NT2/D1 (cell line): Measurements from ENCODE around the gene SLIT1.

Experiments
- DNase-seq: peaks from one replicate; pipeline ENCODE4 v3.0.0-alpha.2; 2011; ENCODE audit warnings: low read depth, low spot score
- H3K27me3 ChIP-seq: 2 replicates; pipeline ENCODE4 v1.6.0; 2011; ENCODE audit warnings: mild to moderate bottlenecking; ENCODE audit not compliant: insufficient read length, insufficient read depth
- H3K36me3 ChIP-seq: 2 replicates; pipeline ENCODE4 v1.6.1; 2011; ENCODE audit warnings: mild to moderate bottlenecking, low read length, mixed read lengths; ENCODE audit not compliant: insufficient read depth, insufficient read length
- H3K4me1 ChIP-seq: 2 replicates; pipeline ENCODE4 v1.5.1; 2011; ENCODE audit not compliant: insufficient read depth, insufficient read length
- H3K4me3 ChIP-seq: 2 replicates; pipeline ENCODE4 v1.5.1; 2011; ENCODE audit warnings: low read depth; ENCODE audit not compliant: insufficient read length
- H3K9ac ChIP-seq: 2 replicates; pipeline ENCODE4 v1.6.0; 2011; ENCODE audit warnings: low read depth; ENCODE audit not compliant: insufficient read length
- H3K9me3 ChIP-seq: 2 replicates; pipeline ENCODE4 v1.5.1; 2011; ENCODE audit warnings: mild to moderate bottlenecking, low read length; ENCODE audit not compliant: insufficient read depth
- SUZ12 ChIP-seq: IDR thresholded peaks from 2 replicates; pipeline ENCODE4 v1.6.1; 2011; ENCODE audit not compliant: insufficient read length, insufficient read depth; ENCODE audit errors: extremely low read depth
- YY1 ChIP-seq: IDR thresholded peaks from 2 replicates; pipeline ENCODE4 v1.6.1; 2011; ENCODE audit not compliant: insufficient read length, insufficient read depth
- ZNF274 ChIP-seq: IDR thresholded peaks from 2 replicates; pipeline ENCODE4 v1.6.1; 2011; ENCODE audit warnings: mild to moderate bottlenecking, low read depth, low read length

Gene SLIT1

GRCh38 chr10:97071496-97071895 lies 114.3 kb downstream of the SLIT1 start:
- H3K9me3 ChIP-seq: peaks cover 22% of the 10 kb centered on the region; the same call in 1 of the 2 replicates
- DNase-seq: no peak
- H3K4me1 ChIP-seq: peaks cover 12% of the 10 kb centered on the region
- TF ChIP-seq SUZ12 (no peak), YY1 (no peak), ZNF274 (no peak)
- no peak overlapping the region for H3K9ac ChIP-seq
- H3K36me3 ChIP-seq: no peaks in the 10 kb centered on the region
- H3K27me3 ChIP-seq: peaks cover 11% of the 10 kb centered on the region
- H3K4me3 ChIP-seq: no peak overlapping the region

- no peak overlapping the region for H3K9ac ChIP-seq
- no peak overlapping the region for H3K4me3 ChIP-seq
- DNase-seq: no peak
- peaks cover 6% of the 10 kb centered on the region for H3K4me1 ChIP-seq
- H3K36me3 ChIP-seq: no peaks in the 10 kb centered on the region
- no peak for TF ChIP-seq ZNF274
- TF ChIP-seq SUZ12: no peak
- no peak for TF ChIP-seq YY1
- peaks cover 22% of the 10 kb centered on the region; the same call in 1 of the 2 replicates for H3K9me3 ChIP-seq
- H3K27me3 ChIP-seq: peaks cover 11% of the 10 kb centered on the region
These were observed 116.0 kb downstream of the SLIT1 start for GRCh38 chr10:97069576-97070362.

GRCh38 chr10:97069026-97069425 lies 116.7 kb downstream of the SLIT1 start:
- H3K9me3 ChIP-seq: peaks cover 22% of the 10 kb centered on the region; the same call in 1 of the 2 replicates
- no peaks in the 10 kb centered on the region for H3K36me3 ChIP-seq
- no peak for DNase-seq
- H3K27me3 ChIP-seq: peaks cover 11% of the 10 kb centered on the region
- H3K9ac ChIP-seq: no peak overlapping the region
- peaks cover 3% of the 10 kb centered on the region for H3K4me1 ChIP-seq
- TF ChIP-seq ZNF274: no peak
- TF ChIP-seq YY1: no peak
- TF ChIP-seq SUZ12: no peak
- no peak overlapping the region for H3K4me3 ChIP-seq

GRCh38 chr10:97067716-97068391 lies 117.9 kb downstream of the SLIT1 start:
- TF ChIP-seq SUZ12 (no peak), YY1 (no peak), ZNF274 (no peak)
- DNase-seq: no peak

GRCh38 chr10:97066877-97067555 lies 118.7 kb downstream of the SLIT1 start:
- no peak for DNase-seq
- Histone ChIP-seq H3K27me3 (peaks cover 4% of the 10 kb centered on the region), H3K9me3 (peaks cover 22% of the 10 kb centered on the region; the same call in 1 of the 2 replicates), H3K36me3 (no peaks in the 10 kb centered on the region), H3K4me1 (peaks cover 5% of the 10 kb centered on the region), H3K9ac (no peak overlapping the region), H3K4me3 (no peak overlapping the region)
- no peak for TF ChIP-seq ZNF274
- no peak for TF ChIP-seq YY1
- TF ChIP-seq SUZ12: no peak

More at GRCh38 chr10:97067716-97068391, 117.9 kb downstream of the SLIT1 start:
- H3K4me1 ChIP-seq: peaks cover 3% of the 10 kb centered on the region
- H3K9ac ChIP-seq: no peak overlapping the region
- H3K4me3 ChIP-seq: no peak overlapping the region
- peaks cover 22% of the 10 kb centered on the region; the same call in 1 of the 2 replicates for H3K9me3 ChIP-seq
- H3K36me3 ChIP-seq: no peaks in the 10 kb centered on the region
- peaks cover 4% of the 10 kb centered on the region for H3K27me3 ChIP-seq

GRCh38 chr10:97065686-97066660 lies 119.8 kb downstream of the SLIT1 start:
- DNase-seq: no peak
- Histone ChIP-seq H3K4me3 (no peak overlapping the region), H3K9ac (no peak overlapping the region), H3K4me1 (peaks cover 5% of the 10 kb centered on the region), H3K36me3 (no peaks in the 10 kb centered on the region), H3K27me3 (peaks cover 2% of the 10 kb centered on the region), H3K9me3 (peaks cover 22% of the 10 kb centered on the region; the same call in 1 of the 2 replicates)
- no peak for TF ChIP-seq YY1
- TF ChIP-seq ZNF274: no peak
- no peak for TF ChIP-seq SUZ12
